Upper lobe of left lung (tissue), 6 donors: ENCODE data around the gene LRRTM2. TPM values are rescaled to one million over a fixed set of nuclear protein-coding genes. Genes with fewer than 3 reads are reported as not detected.

ENCODE experiments used
- ATAC-seq, 2 donors: fragments of 200-7000 bp; cut with Tn5 transposase; one replicate each; pipeline ENCODE4 v1.9.1; 2022; ENCODE audit warnings: mild to moderate bottlenecking in 2 of 2, moderate library complexity in 2 of 2; ENCODE audit not compliant: low FRiP score in 2 of 2
- DNase-seq, 2 donors: peaks; one replicate each; pipeline ENCODE4 v3.0.0-alpha.2; 2019 to 2020
- H3K27ac ChIP-seq, 4 donors: fragments of 200-600 bp; sonication (generic); one replicate each; pipeline ENCODE4 v1.5.1; 2016 to 2019
- H3K27me3 ChIP-seq, 4 donors: fragments of 200-600 bp; sonication (generic); one replicate each; pipeline ENCODE4 v1.5.1; 2017 to 2019
- H3K36me3 ChIP-seq, 4 donors: fragments of 200-600 bp; sonication (generic); one replicate each; pipeline ENCODE4 v1.5.1; 2016 to 2019
- H3K4me1 ChIP-seq, 4 donors: fragments of 200-600 bp; sonication (generic); one replicate each; pipeline ENCODE4 v1.5.1; 2018 to 2019
- H3K4me3 ChIP-seq, 4 donors: fragments of 200-600 bp; sonication (generic); one replicate each; pipeline ENCODE4 v1.5.1; 2017 to 2019; ENCODE audit warnings: mild to moderate bottlenecking in 2 of 4, moderate library complexity in 1 of 4
- H3K9me3 ChIP-seq, 4 donors: fragments of 200-600 bp; sonication (generic); one replicate each; pipeline ENCODE4 v1.5.1; 2018 to 2019
- EP300 ChIP-seq, 4 donors: sonication (generic); formaldehyde crosslinking; IDR thresholded peaks; one replicate each; pipeline ENCODE4 v1.5.1; 2017; ENCODE audit warnings: antibody characterized with exemption in 4 of 4, control low read depth in 2 of 4
- POLR2A ChIP-seq, 4 donors: fragments of 450-650 bp; IDR thresholded peaks; one replicate each; pipeline ENCODE4 v1.5.1; 2016 to 2017; ENCODE audit warnings: antibody characterized with exemption in 4 of 4, mild to moderate bottlenecking in 2 of 4
- POLR2AphosphoS5 ChIP-seq, 2 donors: sonication (generic); formaldehyde crosslinking; IDR thresholded peaks; one replicate each; pipeline ENCODE4 v1.5.1; 2017; ENCODE audit warnings: antibody characterized with exemption in 2 of 2
- WGBS, 2 donors: methylation state at CpG; one replicate each; pipeline ENCODE4 v1.1.5; 2017 to 2018; 5-methylcytosine and 5-hydroxymethylcytosine counted together
- total RNA-seq, 6 donors: library from RNA; depleted of rRNA in 4 of 6; stranded (reverse); fragments of >200 nt in 4 of 6; gene quantifications; one replicate each; pipeline versions ENCODE4 v1.1.0 to v1.2.1, GENCODE V29; 2016 to 2021
- TF ChIP-seq, protein P1 (sequence below), 6 experiments: fragments of 450-650 bp in 4 of 6; fragments of 200-600 bp in 2 of 6; sonication (generic) in 2 of 6; IDR thresholded peaks; one replicate each; pipeline ENCODE4 v1.5.1; 2016 to 2019; ENCODE audit warnings: antibody characterized with exemption in 6 of 6
- donor health status: DM: no; HTN: no; CAD: no; lungs with moderate emphysema.
- donor health status: DM: no; HTN: yes; CAD: no; lungs with severe emphysema.

LRRTM2 gene
- total RNA-seq, 6 donors from 2014 or later: 0.20 to 1.1 (median 0.29) TPM; not detected in 1

- no peak for DNase-seq
- TF ChIP-seq POLR2A (IDR thresholded peaks at IDR 0.05) (no peak), EP300 (IDR thresholded peaks at IDR 0.05) (no peak), POLR2AphosphoS5 (IDR thresholded peaks at IDR 0.05) (no peak)
- TF ChIP-seq, protein P1, sequence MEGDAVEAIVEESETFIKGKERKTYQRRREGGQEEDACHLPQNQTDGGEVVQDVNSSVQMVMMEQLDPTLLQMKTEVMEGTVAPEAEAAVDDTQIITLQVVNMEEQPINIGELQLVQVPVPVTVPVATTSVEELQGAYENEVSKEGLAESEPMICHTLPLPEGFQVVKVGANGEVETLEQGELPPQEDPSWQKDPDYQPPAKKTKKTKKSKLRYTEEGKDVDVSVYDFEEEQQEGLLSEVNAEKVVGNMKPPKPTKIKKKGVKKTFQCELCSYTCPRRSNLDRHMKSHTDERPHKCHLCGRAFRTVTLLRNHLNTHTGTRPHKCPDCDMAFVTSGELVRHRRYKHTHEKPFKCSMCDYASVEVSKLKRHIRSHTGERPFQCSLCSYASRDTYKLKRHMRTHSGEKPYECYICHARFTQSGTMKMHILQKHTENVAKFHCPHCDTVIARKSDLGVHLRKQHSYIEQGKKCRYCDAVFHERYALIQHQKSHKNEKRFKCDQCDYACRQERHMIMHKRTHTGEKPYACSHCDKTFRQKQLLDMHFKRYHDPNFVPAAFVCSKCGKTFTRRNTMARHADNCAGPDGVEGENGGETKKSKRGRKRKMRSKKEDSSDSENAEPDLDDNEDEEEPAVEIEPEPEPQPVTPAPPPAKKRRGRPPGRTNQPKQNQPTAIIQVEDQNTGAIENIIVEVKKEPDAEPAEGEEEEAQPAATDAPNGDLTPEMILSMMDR (IDR thresholded peaks at IDR 0.05): no peak
- no peak for ATAC-seq
- no peak overlapping the region for H3K27ac ChIP-seq
- H3K36me3 ChIP-seq: peaks cover 0 to 42% (median 12%) of the 10 kb centered on the region in 4 donors
- H3K27me3 ChIP-seq: no peaks in the 10 kb centered on the region
- WGBS, 2 donors: 88 to 96% methylated on average over 3 of the region's 3 CpGs
- H3K4me1 ChIP-seq: no peaks in the 10 kb centered on the region
- no peak overlapping the region for H3K4me3 ChIP-seq
- no peaks in the 10 kb centered on the region for H3K9me3 ChIP-seq
Observed at GRCh38 chr5:138914338-138914737, 39.2 kb upstream of the LRRTM2 start.

GRCh38 chr5:138913773-138914172 lies 38.6 kb upstream of the LRRTM2 start:
- TF ChIP-seq POLR2A (IDR thresholded peaks at IDR 0.05) (no peak), EP300 (IDR thresholded peaks at IDR 0.05) (no peak), POLR2AphosphoS5 (IDR thresholded peaks at IDR 0.05) (no peak)
- TF ChIP-seq, protein P1 (IDR thresholded peaks at IDR 0.05): no peak
- H3K4me1 ChIP-seq: no peaks in the 10 kb centered on the region
- no peak overlapping the region for H3K27ac ChIP-seq
- no peak for DNase-seq
- no peak for ATAC-seq
- WGBS, 2 donors: 94% methylated on average over 3 of the region's 3 CpGs
- peaks cover 0 to 37% (median 11%) of the 10 kb centered on the region in 4 donors for H3K36me3 ChIP-seq
- H3K9me3 ChIP-seq: no peaks in the 10 kb centered on the region
- no peaks in the 10 kb centered on the region for H3K27me3 ChIP-seq
- H3K4me3 ChIP-seq: no peak overlapping the region

DNA sequence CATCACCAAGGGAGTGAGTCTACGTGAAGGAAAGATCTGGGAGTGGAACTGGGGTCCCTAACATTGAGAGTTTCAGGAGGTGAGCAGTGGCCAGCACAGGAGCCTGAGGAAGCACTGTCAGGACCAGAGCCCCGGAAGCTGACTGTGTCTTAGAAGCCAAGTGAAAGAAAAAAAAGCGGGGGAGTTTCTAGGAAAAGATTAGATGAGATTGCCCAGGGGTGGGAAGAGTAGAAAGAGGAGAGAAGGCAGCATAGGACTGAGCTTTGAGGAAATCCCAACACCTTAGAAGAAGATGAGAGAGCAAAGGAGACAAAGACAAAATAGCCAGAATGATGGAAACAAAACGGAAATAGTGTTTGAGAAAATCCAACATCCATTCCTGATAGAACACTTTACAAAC lies 37.0 kb upstream of the LRRTM2 start:
- 87 to 89% methylated on average over 4 of the region's 4 CpGs for WGBS, 2 donors
- ATAC-seq: no peak
- no peaks in the 10 kb centered on the region for H3K9me3 ChIP-seq
- no peak overlapping the region for H3K4me3 ChIP-seq
- H3K27ac ChIP-seq: no peak overlapping the region
- peaks cover 0 to 40% (median 9%) of the 10 kb centered on the region in 4 donors for H3K36me3 ChIP-seq
- TF ChIP-seq EP300 (IDR thresholded peaks at IDR 0.05) (no peak), POLR2A (IDR thresholded peaks at IDR 0.05) (no peak), POLR2AphosphoS5 (IDR thresholded peaks at IDR 0.05) (no peak)
- TF ChIP-seq, protein P1 (IDR thresholded peaks at IDR 0.05): no peak
- H3K4me1 ChIP-seq: no peaks in the 10 kb centered on the region
- DNase-seq: no peak
- H3K27me3 ChIP-seq: no peaks in the 10 kb centered on the region

GRCh38 chr5:138911441-138911840 lies 36.3 kb upstream of the LRRTM2 start:
- no peaks in the 10 kb centered on the region for H3K27me3 ChIP-seq
- H3K4me3 ChIP-seq: no peak overlapping the region
- peaks cover 0 to 44% (median 12%) of the 10 kb centered on the region in 4 donors for H3K36me3 ChIP-seq
- TF ChIP-seq POLR2AphosphoS5 (IDR thresholded peaks at IDR 0.05): no peak
- no peak for TF ChIP-seq EP300 (IDR thresholded peaks at IDR 0.05)
- TF ChIP-seq POLR2A (IDR thresholded peaks at IDR 0.05): no peak
- TF ChIP-seq, protein P1 (IDR thresholded peaks at IDR 0.05): no peak
- no peak for DNase-seq
- no peak for ATAC-seq
- H3K27ac ChIP-seq: no peak overlapping the region
- H3K9me3 ChIP-seq: no peaks in the 10 kb centered on the region
- no peaks in the 10 kb centered on the region for H3K4me1 ChIP-seq

- DNase-seq (no peak), ATAC-seq (no peak)
- WGBS, 2 donors: 85 to 88% methylated on average over 7 of the region's 7 CpGs
- no peaks in the 10 kb centered on the region for H3K4me1 ChIP-seq
- H3K27ac ChIP-seq: no peak overlapping the region
- TF ChIP-seq, protein P1 (IDR thresholded peaks at IDR 0.05): no peak
- TF ChIP-seq EP300 (IDR thresholded peaks at IDR 0.05) (no peak), POLR2AphosphoS5 (IDR thresholded peaks at IDR 0.05) (no peak), POLR2A (IDR thresholded peaks at IDR 0.05) (no peak)
- no peak overlapping the region for H3K4me3 ChIP-seq
- H3K27me3 ChIP-seq: no peaks in the 10 kb centered on the region
- peaks cover 0 to 52% (median 17%) of the 10 kb centered on the region in 4 donors for H3K36me3 ChIP-seq
- H3K9me3 ChIP-seq: no peaks in the 10 kb centered on the region
Observed at GRCh38 chr5:138910546-138911185, 35.5 kb upstream of the LRRTM2 start.
